GM19452 (cell line): ENCODE measurements around the gene HACD3.
"Not testable (repeated sequence)": the region's sequence is repeated elsewhere in the genome, so short reads cannot be mapped to it uniquely, and the experiment has no call there.

Experiments
- ATAC-seq: cut with Tn5 transposase; IDR thresholded peaks from one replicate; pipeline ENCODE4 v1.9.1; 2021; ENCODE audit not compliant: unreplicated experiment

The HACD3 gene

DNA sequence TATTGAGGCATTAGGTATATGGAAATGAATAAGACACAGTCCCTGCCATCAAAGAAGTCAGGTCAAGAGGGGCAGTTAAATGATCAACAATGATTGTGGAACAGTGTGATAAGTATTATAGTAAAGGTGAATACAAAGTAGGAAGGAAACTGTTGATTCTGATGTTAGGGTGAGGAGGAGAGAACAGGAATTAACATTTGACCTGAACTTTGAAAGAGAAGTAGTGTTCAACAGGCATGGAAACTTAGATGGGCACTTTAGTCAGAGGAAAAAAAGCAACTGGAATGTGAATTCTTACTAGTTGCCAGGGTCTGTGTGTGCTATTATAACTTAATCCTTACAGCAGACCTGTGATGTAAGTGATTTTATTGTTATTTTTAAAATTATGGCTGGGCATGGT, 17.6 kb downstream of the HACD3 start:
- no peak for ATAC-seq

DNA sequence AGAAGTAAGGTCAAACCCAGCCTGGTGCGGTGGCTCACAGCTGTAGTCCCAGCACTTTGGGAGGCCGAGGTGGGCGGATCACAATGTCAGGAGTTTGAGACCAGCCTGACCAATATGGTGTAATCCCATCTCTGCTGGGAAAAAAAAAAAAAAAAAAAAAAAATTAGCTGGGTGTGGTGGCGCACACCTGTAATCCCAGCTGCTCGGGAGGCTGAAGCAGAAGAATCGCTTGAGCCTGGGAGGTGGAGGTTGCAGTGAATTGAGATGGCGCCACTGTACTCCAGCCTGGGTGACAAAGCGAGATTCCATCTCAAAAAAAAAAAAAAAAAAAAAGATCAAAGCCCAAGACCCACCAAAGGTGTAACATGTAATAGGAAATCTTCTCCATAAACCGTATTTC, 19.0 kb downstream of the HACD3 start:
- ATAC-seq = not testable (repeated sequence)

DNA sequence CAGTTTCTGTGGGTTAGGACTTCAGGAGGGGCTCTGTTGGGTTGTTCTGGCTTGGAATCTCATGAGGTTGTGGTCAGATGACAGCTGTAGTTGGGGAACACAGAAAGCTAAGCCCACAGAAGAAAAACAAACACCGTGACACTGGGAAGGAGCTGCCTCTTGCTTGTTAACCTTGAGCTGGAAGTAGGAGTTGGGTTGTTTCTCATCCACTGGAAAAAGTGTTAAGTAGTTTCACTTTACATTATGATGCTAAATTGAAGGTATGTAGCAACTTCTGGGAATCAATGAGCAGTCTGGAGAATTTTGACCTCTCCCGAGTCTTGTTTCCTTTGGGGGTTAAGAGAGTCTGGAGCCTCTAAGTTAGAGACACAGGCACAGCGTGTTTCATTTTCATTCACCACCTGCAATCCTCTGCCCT, 20.4 kb downstream of the HACD3 start:
- ATAC-seq = no peak

DNA sequence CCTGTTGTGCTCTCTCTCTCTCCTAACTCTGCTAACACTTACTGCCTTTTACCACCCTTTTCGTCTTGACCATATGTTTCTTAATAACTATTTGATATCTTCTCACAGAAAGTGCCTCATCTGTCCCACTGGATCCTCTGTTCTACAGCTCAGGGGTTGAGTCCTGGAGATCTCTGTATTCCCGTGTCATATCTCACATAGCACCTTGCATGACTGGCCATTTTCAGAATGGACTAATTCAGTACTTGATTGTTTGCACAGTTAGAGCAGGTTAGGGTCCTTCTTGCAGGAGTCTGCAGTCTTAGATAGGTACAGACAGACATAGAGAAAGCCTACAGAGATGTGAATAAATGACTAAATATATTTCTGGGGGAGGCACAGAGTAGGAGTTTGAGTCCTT, 20.9 kb downstream of the HACD3 start:
- no peak for ATAC-seq

DNA sequence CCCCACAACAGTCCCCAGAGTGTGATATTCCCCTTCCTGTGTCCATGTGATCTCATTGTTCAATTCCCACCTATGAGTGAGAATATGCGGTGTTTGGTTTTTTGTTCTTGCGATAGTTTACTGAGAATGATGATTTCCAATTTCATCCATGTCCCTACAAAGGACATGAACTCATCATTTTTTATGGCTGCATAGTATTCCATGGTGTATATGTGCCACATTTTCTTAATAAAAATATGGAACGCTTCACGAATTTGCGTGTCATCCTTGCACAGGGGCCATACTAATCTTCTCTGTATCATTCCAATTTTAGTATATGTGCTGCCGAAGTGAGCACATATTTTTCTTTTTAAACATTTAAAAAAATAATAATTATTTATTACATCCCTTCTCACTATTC, 22.6 kb downstream of the HACD3 start:
- ATAC-seq = not testable (repeated sequence)

DNA sequence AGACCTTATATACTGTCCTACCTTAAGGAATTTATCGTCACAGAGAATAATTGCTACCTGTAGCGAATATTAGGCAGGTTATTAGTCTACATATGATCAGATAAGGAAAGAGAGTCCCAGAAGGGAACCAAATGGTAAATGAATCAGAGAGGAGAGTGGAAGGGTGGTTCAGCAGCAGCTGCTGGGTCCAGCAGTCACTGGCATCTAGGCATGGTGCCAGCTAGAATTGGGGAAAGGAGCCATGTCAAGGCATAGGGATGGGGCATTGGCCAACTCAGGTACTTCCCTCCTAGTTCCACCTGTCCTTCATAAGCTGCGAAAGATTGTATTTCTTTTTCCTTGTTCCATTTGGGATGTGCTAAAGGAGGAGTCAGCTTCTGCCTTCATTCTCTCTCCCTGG, 23.4 kb downstream of the HACD3 start:
- ATAC-seq = no peak

DNA sequence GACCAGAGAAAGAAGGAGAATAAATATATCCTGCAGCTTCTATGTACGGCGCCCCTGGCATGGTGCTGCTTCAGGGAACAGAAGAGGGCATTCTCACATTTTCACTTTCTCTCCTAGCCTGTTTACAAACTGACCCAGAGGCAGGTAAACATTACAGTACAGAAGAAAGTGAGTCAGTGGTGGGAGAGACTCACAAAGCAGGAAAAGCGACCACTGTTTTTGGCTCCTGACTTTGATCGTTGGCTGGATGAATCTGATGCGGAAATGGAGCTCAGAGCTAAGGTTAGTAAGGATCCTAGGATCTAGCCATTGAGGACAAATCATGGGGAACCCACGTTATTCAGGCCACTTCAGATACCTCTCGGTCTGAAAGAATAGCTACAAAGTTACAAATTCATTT, 26.4 kb downstream of the HACD3 start:
- ATAC-seq = no peak

DNA sequence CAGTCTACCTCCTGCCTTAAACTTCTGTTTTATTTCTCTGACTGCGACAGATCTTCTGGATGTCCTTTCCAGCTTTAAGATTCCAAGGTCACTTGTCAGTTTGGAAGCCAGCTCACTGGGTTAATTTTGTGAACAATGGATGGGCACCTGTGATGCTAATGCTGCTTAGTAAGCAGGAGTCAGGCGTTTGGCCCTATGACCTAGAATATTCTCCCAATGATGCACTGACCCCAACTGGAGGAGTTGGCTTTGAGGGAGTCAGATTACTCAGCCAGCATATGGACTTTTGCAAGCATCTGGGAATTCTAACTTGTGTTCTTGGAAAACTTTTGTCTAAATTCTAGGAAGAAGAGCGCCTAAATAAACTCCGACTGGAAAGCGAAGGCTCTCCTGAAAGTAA, 28.1 kb downstream of the HACD3 start:
- no peak for ATAC-seq

DNA sequence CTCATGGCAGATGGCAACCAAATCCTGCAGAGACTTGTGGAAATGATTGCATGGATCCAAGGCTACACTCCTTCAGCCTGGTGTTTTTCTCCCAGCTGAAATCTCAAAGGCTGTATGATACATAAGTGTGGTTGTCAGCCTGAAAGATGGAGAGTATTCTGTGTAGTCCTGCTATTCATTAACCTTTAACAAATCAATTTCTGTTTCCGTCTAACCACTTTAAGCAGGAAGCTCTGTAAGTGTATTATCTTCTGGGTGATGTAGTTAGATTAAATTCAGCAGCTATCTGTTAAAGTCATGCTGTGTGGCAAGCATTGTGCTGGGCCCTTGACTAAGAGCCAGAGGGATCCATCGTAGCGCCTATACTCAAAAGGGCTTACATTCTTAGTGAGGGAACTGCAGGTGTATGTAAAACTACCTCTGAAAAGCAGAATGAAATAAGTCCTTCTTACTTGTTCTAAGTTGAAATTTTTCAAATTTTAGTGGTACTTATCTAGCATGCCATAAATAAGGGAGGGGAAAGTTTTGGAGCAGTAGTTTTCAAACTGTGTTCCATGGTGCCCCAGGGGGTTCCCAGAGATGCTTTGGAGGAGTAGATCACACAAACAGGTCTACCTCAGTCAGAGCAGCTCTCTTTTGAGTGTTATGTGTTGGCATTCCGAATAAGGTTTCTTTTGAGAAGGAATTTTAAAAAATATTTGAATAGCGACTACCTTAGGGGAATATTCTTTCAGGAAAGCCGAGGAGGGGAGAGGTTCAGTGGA, 28.9 kb downstream of the HACD3 start:
- no peak for ATAC-seq

DNA sequence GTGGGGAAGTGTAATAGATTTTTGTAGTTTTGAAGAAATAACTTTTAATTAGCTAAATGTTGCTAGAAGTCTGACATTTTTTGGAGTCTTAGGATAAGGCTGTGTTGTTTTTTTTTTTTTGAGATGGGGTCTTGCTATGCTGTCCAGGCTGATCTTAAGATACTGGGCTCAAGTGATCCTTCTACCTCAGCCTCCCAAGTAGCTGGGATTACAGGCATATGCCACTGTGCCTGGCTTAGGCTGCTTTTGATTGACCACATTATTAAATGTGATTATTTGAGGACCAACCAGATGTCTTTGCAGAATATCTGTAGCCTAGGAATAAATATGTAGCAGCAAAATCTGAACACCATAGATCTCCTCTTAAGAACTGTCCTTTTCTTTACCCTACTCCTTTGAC, 29.7 kb downstream of the HACD3 start:
- no peak for ATAC-seq

DNA sequence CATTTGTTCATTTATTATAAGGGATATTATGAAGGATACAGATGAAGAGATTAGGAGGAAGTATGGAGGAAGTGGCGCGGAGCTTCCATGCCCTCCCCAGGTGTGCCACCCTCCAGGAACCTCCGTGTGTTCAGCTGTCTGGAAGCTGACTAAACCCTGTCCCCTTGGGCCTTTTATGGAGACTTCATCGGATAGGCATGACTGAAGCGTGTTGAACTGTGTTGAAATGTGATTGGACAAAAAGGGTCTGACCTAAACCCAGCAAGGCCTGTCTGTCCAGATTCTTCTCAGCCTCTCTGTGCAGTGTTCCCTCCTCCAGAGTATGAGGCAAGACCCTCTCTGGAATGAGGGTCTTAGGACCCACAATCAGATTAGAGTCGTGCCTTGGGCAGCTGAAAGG, 31.7 kb downstream of the HACD3 start:
- no peak for ATAC-seq

DNA sequence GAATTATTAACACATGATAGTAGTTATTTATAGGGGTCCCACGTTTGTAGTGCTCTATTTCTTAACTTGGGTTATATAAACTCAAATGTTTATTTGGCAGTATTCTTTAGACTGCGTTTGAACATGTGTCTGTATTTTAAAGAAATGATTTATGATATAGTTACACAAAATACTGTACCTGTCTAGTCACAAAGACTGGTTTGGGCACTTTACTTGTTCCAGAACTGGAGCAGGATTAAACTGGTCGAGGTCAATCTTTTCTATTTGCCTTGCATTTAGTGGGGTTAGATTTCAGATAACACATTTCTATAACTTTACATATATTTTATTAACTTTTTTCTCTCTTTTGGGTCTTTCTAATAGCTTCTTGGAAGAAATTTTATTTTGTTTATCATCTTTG, 39.5 kb downstream of the HACD3 start:
- no peak for ATAC-seq

DNA sequence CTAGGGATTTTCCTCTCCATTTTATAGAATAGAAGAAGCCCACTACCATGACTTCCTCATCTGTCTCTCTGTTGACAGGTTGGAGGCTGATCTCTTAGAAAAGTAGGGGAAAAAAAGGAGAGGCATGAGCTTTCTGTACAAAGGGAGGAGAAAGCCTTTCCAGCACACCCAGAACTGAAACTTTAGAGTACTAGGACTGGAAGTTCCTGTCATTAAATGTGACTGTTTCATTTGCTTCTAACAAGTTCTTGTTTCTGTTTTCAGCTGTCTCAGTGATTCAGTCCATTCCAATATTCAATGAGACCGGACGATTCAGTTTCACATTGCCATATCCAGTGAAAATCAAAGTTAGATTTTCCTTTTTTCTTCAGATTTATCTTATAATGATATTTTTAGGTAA, 41.7 kb downstream of the HACD3 start:
- ATAC-seq = no peak

DNA sequence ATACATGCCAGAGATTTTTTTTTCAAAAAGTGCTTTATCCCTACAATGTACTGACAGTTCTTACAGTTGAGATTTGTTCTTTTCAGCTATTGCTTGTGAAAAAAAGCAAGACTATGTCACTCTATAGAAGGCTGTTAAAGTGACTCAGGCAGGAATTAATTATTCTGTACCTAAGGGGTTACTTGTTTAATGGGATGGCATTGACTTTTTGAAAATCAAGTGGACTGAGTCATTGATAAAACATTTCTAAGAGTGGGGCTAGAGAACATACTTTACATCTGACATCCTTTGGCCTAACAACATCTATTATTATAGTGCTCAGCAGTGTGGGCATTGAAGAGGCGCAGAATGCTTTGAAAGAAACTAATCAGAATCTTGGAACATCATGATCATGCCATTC, 46.4 kb downstream of the HACD3 start:
- no peak for ATAC-seq

DNA sequence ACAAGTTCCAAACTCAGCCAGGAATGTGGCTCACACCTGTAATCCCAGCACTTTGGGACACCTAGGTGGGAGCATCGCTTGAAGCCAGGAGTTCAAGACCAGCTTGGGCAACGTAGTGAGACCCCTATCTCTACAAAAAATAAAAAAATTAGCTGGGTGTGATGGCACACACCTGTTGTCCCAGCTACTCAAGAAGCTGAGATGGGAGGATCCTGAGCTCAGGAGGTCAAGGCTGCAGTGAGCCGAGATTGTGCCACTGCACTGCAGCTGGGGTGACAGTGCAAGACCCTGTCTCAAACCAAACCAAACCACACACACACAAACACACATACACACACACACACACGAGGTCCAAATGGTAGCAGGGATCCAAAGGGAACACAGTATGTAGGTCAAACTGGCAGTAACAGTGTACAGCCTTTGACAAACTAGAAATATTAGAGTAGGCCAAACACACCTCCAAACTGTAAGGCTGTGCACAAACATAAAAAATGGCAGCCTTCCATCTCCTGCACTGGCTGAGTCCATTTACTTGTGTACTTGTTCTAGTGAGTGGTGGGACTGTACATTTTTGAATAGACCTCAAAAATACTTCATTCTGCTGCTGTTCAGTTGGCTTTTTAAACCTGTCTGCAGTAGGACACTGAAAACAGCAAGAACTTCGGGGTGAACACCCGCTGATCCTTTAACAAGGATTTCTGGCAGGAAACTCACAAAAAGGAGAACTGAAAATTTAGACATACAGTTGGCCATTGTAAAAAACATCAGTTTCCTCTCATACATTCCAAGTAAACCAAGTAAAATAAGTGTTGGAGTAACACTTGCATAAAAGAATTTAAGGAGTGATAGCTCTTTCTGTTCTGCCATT, 47.1 kb downstream of the HACD3 start:
- ATAC-seq = no peak

DNA sequence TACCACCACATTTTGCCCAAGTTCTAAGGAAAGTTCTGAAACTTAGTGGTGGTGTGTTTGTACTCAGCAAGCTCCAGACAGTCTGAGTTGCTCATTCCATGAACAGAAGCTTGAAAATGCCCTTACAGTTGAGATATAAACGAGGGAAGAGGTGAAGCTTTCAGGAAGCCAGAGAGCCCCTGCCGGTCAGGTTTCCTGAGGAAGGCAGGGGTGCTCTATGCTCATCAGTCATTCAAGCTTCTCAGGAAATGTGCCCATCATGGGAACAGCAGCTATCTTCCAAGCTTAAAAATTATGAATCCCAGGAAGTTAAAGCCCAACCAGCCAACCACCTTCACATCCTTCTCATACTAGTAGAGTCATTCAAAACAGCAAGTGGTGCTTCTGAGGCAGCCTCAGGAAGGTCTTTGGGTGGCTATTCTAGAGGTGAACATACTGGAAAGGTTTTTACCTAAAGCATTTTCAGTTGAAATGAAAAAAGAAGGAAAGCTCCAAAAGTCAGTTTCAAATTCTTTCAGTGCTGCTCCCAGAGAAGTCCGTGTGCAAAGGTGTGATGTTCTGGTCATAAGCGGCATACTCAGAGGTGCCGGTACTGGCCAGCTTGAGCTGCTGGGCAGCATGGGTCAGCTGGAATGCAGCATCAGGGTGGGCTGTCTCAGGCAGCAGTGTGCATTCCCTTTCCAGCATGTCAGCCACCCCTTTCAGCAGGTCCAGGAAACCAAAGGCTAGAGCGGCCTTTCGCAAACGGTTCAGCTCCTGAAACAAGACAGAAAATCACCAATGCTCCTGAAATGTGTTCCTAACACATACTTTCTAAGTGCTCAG, 48.9 kb downstream of the HACD3 start:
- ATAC-seq = no peak

DNA sequence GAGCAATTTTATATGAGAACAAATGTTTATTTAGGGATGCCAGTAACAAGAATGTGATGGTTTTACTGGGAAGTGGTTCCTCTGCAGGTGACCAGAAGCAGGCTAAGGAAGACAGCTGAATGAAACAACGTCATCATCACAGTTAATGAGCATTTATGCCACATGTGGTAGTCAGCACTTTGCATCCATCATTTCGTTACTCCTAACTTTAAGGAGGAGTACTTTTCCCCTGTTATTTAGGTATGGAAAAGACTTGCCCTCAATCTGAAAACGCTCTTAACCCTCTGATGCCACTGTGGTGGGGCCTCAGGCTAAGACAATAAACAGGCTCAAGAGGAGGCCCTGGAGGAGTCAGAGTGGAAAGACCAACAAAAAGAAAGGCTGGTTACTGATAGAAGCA, 49.5 kb downstream of the HACD3 start:
- ATAC-seq = no peak

DNA sequence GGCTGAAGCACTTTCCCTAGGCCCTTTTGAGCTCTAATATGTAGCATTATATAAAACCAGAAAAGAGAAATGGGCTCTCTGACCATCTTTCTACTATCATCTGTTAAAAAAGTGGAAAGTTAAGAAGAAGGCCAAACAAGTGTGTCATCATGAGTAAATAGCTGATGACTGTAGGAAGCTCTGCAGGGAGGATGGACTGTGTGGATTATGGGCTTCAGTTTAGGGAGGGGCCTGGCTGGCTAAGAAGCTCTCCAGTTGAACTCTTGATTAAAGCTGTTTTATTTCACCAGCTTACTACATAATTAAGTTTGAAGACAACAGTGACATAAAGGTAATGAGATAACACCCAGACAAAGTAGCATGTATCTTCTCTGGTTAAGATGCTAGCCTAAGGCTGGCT, 50.0 kb downstream of the HACD3 start:
- ATAC-seq = no peak

DNA sequence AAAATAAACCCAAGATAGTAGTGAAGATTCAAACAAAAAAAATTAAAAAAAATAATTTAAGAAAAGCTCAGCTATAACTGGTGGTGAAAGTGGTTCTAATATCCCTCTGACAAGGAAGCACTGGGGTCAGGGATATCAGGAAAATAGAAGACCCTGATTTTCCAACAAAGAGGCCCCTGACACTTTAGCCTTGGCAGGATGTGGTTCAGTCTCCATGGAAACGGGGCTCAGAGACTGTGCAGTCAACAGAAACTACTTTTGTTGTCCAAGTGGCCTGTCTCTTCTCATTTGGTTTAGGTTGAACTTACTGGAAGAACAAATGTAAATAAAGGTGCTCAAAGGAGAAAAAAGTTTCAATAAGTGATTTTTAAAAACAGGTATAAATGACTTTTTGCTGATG, 53.4 kb downstream of the HACD3 start:
- no peak for ATAC-seq

DNA sequence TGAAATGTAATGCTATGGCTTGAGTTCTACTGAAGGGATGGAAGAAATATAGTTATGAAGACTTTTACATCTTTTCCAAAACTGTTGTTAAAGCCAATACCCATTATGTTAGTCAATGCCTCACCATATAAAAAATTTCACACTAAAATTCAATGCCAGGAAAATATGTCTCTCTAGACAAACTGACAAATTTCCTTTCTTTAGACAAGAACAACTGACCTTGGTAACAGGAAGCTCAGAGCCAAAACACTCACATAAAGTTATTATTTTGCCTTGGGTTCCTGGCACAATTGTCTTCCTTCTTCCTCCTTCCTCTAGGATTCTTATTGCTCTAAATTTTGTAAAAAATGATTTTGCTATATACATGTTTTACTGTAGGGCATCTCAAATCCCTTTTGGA, 54.0 kb downstream of the HACD3 start:
- no peak for ATAC-seq

DNA sequence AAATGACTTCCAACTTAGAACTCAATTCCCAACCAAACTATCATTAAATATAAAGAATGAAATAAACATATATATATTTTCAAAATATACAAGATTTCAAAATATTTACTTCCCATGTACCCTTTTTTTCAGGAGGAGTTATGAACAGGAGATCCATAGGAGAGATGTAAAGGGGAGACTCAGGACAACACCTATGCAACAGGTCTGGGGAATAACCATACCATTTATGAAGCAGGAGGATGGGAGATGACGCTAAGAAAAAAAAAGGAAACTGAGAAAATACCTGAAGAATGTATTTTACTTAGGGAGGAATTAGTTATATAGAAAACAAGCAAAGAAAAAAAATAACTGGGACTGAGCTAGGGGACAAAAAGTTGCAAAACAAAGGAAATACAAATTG, 56.8 kb downstream of the HACD3 start:
- ATAC-seq = no peak

DNA sequence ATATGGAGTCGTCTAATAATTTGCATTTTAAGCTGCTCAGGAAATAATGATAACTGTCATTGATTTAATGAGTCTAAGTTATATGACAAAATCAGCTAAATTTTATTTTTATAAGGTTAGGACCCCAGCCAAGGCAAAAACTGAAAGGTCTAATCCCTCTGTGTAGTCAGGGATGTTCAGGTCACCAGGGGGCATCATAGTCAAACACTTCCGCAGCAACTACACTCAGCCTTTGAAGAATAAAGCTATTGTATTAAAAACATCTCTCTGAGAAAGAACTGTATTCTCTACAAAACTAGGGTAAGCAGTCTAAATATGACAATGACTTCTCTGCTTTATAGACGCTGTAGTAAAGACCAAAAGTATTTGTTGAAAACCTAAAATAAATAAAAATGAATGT, 65.7 kb downstream of the HACD3 start:
- ATAC-seq = no peak
